Natural killer cell (primary cell): Measurements from ENCODE around the gene HEATR5B. TPM values are rescaled to one million over a fixed set of nuclear protein-coding genes. Genes with fewer than 3 reads are reported as not detected.
"Not testable (repeated sequence)": the region's sequence is repeated elsewhere in the genome, so short reads cannot be mapped to it uniquely, and the experiment has no call there.

Experiments used
- ATAC-seq, 3 donors: fragments of 150-1000 bp in 2 of 3; fragments of 200-7000 bp in 1 of 3; cut with Tn5 transposase; 1 replicate in 1 of 3; 2 replicates in 2 of 3; pipeline ENCODE4 v1.10.0; 2021; ENCODE audit warnings: mild to moderate bottlenecking in 2 of 3, moderate library complexity in 2 of 3
- DNase-seq, 2 donors: peaks; one replicate each; pipeline versions ENCODE4 v3.0.0 to v3.0.0-alpha.2; 2013 to 2021; ENCODE audit warnings: mixed read lengths in 1 of 2
- H3K27ac ChIP-seq: one replicate; pipeline ENCODE4 v1.5.1; 2013; ENCODE audit warnings: mild to moderate bottlenecking, low read length
- H3K27me3 ChIP-seq: one replicate; pipeline ENCODE4 v1.6.1; 2013; ENCODE audit warnings: low read length; ENCODE audit not compliant: control insufficient read depth, insufficient read depth
- H3K36me3 ChIP-seq: one replicate; pipeline ENCODE4 v1.6.1; 2013; ENCODE audit warnings: low read length; ENCODE audit not compliant: control insufficient read depth, insufficient read depth
- H3K4me1 ChIP-seq: one replicate; pipeline ENCODE4 v1.6.1; 2013; ENCODE audit warnings: low read length; ENCODE audit not compliant: control insufficient read depth, insufficient read depth
- H3K4me3 ChIP-seq: one replicate; pipeline ENCODE4 v1.5.1; 2013; ENCODE audit warnings: low read length
- H3K9me3 ChIP-seq: one replicate; pipeline ENCODE4 v1.6.1; 2013; ENCODE audit warnings: low read length; ENCODE audit not compliant: control insufficient read depth, insufficient read depth
- H3K27ac Mint-ChIP-seq, 2 donors: one replicate each; pipeline ENCODE4 v1.8.0; 2022; ENCODE audit warnings: mild to moderate bottlenecking in 2 of 2, mixed read lengths in 2 of 2, moderate library complexity in 1 of 2
- H3K27me3 Mint-ChIP-seq, 2 donors: one replicate each; pipeline ENCODE4 v1.8.0; 2022; ENCODE audit warnings: low read depth in 2 of 2, mixed read lengths in 2 of 2
- H3K36me3 Mint-ChIP-seq: one replicate; pipeline ENCODE4 v1.8.0; 2022; ENCODE audit warnings: mixed read lengths
- H3K4me1 Mint-ChIP-seq, 2 donors: one replicate each; pipeline ENCODE4 v1.8.0; 2022; ENCODE audit warnings: mixed read lengths in 2 of 2
- H3K4me3 Mint-ChIP-seq: one replicate; pipeline ENCODE4 v1.8.0; 2022; ENCODE audit warnings: mild to moderate bottlenecking, moderate library complexity, mixed read lengths
- H3K9me3 Mint-ChIP-seq, 2 donors: one replicate each; pipeline ENCODE4 v1.8.0; 2022; ENCODE audit warnings: mixed read lengths in 2 of 2
- WGBS: methylation state at CpG from one replicate; pipeline ENCODE4 v1.1.7; 2013; ENCODE audit warnings: missing lambda C conversion rate; ENCODE audit not compliant: insufficient coverage; 5-methylcytosine and 5-hydroxymethylcytosine counted together
- intact Hi-C: fragments of 100-400 bp; cut with micrococcal nuclease; formaldehyde crosslinking; loops from one replicate; pipeline ENCODE4 v1.14.2; 2022
- total RNA-seq, 4 donors: library from RNA; stranded (reverse); fragments of 120-200 nt in 1 of 4; gene quantifications; one replicate each; pipeline versions ENCODE4 v1.2.3 to v1.2.4, GENCODE V29; 2013 to 2022
- TF ChIP-seq, protein P1 (sequence below): fragments of 200-600 bp; IDR thresholded peaks from one replicate; pipeline ENCODE4 v1.8.0; 2022; ENCODE audit warnings: antibody characterized with exemption

Gene HEATR5B
- total RNA-seq, 3 donors from 2014 or later (not counting 1 experiment from before 2014, with no cell fraction given) = 31.1 to 53.9 (median 39.9) TPM

DNA sequence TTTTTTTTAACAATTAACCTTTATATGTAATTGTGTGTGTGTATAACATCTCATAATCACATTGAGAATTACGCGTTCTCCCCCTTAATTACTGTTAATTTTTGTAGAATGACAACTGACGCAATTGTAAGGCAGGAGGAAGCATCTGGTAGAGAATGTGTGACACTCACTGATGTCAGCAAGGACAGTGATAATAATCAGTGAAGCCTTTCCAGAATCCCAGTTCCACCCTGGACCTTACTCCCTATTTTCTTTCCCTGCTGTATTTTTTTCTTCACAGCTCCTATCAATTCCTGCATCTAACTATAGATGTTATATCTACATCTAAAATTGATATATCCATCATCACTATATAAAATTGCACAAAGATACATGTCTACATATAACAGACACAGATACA, 101.7 kb downstream of the HEATR5B start:
- H3K4me3 ChIP-seq = no peak overlapping the region
- no peaks in the 10 kb centered on the region for H3K4me1 ChIP-seq
- peaks cover 35% of the 10 kb centered on the region for H3K36me3 ChIP-seq
- TF ChIP-seq, protein P1, sequence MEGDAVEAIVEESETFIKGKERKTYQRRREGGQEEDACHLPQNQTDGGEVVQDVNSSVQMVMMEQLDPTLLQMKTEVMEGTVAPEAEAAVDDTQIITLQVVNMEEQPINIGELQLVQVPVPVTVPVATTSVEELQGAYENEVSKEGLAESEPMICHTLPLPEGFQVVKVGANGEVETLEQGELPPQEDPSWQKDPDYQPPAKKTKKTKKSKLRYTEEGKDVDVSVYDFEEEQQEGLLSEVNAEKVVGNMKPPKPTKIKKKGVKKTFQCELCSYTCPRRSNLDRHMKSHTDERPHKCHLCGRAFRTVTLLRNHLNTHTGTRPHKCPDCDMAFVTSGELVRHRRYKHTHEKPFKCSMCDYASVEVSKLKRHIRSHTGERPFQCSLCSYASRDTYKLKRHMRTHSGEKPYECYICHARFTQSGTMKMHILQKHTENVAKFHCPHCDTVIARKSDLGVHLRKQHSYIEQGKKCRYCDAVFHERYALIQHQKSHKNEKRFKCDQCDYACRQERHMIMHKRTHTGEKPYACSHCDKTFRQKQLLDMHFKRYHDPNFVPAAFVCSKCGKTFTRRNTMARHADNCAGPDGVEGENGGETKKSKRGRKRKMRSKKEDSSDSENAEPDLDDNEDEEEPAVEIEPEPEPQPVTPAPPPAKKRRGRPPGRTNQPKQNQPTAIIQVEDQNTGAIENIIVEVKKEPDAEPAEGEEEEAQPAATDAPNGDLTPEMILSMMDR = no peak
- no peak overlapping the region for H3K27ac ChIP-seq
- no peaks in the 10 kb centered on the region for H3K27me3 Mint-ChIP-seq
- peaks cover 0 to 2% of the 10 kb centered on the region in 2 donors for H3K9me3 Mint-ChIP-seq
- no peaks in the 10 kb centered on the region for H3K36me3 Mint-ChIP-seq
- DNase-seq (no peak), ATAC-seq (no peak)
- no peaks in the 10 kb centered on the region for H3K9me3 ChIP-seq
- WGBS = 100% methylated on average over 1 of the region's 3 CpGs
- H3K4me3 Mint-ChIP-seq = no peak overlapping the region
- intact Hi-C loops = no loop called here
- no peaks in the 10 kb centered on the region for H3K4me1 Mint-ChIP-seq
- no peak overlapping the region for H3K27ac Mint-ChIP-seq
- no peaks in the 10 kb centered on the region for H3K27me3 ChIP-seq

DNA sequence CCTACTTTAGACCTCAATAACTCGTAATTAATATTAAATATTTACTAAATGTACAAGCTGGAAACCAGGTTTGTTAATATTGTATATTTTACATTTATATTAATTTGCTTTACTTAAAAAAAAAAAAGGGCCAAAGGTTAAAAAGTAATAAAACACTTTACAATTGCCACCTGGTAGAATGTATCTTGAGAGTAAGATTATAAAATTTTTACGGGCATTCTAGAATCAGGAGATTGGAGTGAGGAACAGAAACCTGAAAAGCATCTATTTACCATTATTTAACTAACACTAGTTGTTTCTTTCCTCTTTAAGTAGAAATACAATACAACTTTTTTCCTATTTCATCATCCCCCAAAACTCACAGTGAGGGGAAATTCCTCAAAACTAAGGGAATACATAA, 102.3 kb downstream of the HEATR5B start:
- Mint-ChIP-seq H3K4me1 (no peaks in the 10 kb centered on the region), H3K27ac (no peak overlapping the region), H3K36me3 (no peaks in the 10 kb centered on the region), H3K9me3 (peaks cover 0 to 2% of the 10 kb centered on the region in 2 donors), H3K4me3 (no peak overlapping the region), H3K27me3 (no peaks in the 10 kb centered on the region)
- Histone ChIP-seq H3K4me3 (no peak overlapping the region), H3K27ac (no peak overlapping the region), H3K4me1 (no peaks in the 10 kb centered on the region), H3K9me3 (no peaks in the 10 kb centered on the region), H3K27me3 (no peaks in the 10 kb centered on the region), H3K36me3 (peaks cover 32% of the 10 kb centered on the region)
- WGBS = no CpG with 5 or more reads among the region's 2 CpGs
- no peak for DNase-seq
- no peak for ATAC-seq
- intact Hi-C loops = no loop called here
- TF ChIP-seq, protein P1 = no peak

DNA sequence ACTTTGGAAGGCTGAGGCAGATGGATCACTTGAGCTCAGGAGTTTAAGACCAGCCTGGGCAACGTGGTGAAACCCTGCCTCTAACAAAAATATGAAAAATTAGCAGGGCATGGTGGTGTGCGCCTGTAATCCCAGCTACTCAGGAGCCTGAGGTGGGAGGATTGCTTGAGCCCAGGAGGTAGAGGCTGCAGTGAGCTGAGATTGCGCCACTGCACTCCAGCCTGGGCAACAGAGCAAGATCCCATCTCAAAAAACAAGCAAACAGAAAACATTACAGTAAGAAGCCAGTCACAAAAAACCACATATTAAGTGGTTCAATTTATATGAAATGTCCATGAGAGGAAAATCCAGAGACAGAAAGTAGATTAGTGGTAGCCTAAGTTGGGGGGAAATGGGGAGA, 105.2 kb downstream of the HEATR5B start:
- H3K4me3 ChIP-seq, H3K36me3 Mint-ChIP-seq, H3K4me1 ChIP-seq, DNase-seq, H3K27me3 Mint-ChIP-seq, H3K4me3 Mint-ChIP-seq, H3K27ac ChIP-seq, H3K9me3 Mint-ChIP-seq, intact Hi-C loops, H3K9me3 ChIP-seq, ATAC-seq, H3K4me1 Mint-ChIP-seq, H3K27me3 ChIP-seq: not testable (repeated sequence)
- H3K27ac Mint-ChIP-seq = peak overlapping the region; percentile 11 to 16
- WGBS = 90% methylated on average over 2 of the region's 3 CpGs
- H3K36me3 ChIP-seq = peaks cover 22% of the 10 kb centered on the region

DNA sequence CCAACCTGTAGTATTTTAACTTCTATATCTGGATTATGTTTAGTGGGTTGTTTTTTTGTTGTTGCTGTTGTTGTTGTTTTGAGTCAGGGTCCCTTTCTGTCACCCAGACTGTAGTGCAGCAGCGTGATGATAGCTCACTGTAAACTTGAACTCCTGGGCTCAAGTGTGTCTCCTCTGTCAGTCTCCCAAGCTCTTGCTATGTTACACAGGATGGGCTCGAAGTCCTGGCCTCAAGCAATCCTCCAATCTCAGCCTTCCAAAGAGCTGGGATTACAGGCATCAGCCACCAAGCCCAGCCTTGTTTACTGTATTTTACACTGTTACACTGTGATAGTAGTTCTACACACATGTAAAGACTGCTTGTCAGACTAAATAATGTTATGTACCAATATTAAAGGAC, 108.1 kb downstream of the HEATR5B start:
- TF ChIP-seq, protein P1 = no peak
- Histone ChIP-seq H3K9me3 (no peaks in the 10 kb centered on the region), H3K4me3 (no peak overlapping the region), H3K36me3 (peaks cover 12% of the 10 kb centered on the region), H3K27me3 (no peaks in the 10 kb centered on the region), H3K4me1 (no peaks in the 10 kb centered on the region), H3K27ac (no peak overlapping the region)
- Mint-ChIP-seq H3K4me3 (no peak overlapping the region), H3K9me3 (peaks cover 0 to 2% of the 10 kb centered on the region in 2 donors), H3K27ac (no peak overlapping the region), H3K4me1 (no peaks in the 10 kb centered on the region), H3K27me3 (no peaks in the 10 kb centered on the region), H3K36me3 (no peaks in the 10 kb centered on the region)
- ATAC-seq (no peak), DNase-seq (no peak)
- WGBS = 91% methylated on average over 2 of the region's 2 CpGs
- intact Hi-C loops = no loop called here
